ENCODE measurements around the gene SLIT3.

SLIT3 gene

GRCh38 chr5:169182797-169183196, 118.1 kb downstream of the SLIT3 start:
- TF ChIP-seq, protein P1, sequence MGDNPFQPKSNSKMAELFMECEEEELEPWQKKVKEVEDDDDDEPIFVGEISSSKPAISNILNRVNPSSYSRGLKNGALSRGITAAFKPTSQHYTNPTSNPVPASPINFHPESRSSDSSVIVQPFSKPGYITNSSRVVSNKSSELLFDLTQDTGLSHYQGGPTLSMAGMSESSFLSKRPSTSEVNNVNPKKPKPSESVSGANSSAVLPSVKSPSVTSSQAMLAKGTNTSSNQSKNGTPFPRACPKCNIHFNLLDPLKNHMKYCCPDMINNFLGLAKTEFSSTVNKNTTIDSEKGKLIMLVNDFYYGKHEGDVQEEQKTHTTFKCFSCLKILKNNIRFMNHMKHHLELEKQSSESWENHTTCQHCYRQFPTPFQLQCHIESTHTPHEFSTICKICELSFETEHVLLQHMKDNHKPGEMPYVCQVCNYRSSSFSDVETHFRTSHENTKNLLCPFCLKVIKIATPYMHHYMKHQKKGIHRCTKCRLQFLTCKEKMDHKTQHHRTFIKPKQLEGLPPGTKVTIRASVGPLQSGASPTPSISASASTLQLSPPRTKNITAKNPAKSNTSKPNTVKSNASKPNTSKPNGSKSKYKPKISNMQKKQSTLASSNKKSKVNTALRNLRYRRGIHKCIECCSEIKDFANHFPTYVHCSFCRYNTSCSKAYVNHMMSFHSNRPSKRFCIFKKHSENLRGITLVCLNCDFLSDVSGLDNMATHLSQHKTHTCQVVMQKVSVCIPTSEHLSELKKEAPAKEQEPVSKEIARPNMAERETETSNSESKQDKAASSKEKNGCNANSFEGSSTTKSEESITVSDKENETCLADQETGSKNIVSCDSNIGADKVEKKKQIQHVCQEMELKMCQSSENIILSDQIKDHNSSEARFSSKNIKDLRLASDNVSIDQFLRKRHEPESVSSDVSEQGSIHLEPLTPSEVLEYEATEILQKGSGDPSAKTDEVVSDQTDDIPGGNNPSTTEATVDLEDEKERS (tag by site-specific recombination; IDR thresholded peaks at IDR 0.05), result no peak
- TF ChIP-seq, protein P2, sequence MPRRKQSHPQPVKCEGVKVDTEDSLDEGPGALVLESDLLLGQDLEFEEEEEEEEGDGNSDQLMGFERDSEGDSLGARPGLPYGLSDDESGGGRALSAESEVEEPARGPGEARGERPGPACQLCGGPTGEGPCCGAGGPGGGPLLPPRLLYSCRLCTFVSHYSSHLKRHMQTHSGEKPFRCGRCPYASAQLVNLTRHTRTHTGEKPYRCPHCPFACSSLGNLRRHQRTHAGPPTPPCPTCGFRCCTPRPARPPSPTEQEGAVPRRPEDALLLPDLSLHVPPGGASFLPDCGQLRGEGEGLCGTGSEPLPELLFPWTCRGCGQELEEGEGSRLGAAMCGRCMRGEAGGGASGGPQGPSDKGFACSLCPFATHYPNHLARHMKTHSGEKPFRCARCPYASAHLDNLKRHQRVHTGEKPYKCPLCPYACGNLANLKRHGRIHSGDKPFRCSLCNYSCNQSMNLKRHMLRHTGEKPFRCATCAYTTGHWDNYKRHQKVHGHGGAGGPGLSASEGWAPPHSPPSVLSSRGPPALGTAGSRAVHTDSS (tag by site-specific recombination; IDR thresholded peaks at IDR 0.05), result no peak
- TF ChIP-seq SCRT1 (tag by site-specific recombination; IDR thresholded peaks at IDR 0.05; ENCODE audit: borderline replicate concordance), result peak; percentile 45; the same call in 1 of the 2 replicates
- no peak for TF ChIP-seq HIC1 (tag by site-specific recombination; IDR thresholded peaks at IDR 0.05)
- Histone ChIP-seq H3K9me3 (ENCODE audit: control insufficient read depth, insufficient read depth, low read depth, low read length) (no peaks in the 10 kb centered on the region), H3K27ac (ENCODE audit: extremely low read depth, low read depth, low read length) (no peak overlapping the region), H3K4me1 (ENCODE audit: control insufficient read depth, insufficient read depth, low read length) (no peaks in the 10 kb centered on the region), H3K4me3 (ENCODE audit: low read depth, low read length) (no peak overlapping the region), H3K36me3 (ENCODE audit: control insufficient read depth in 2 of 2, insufficient read depth in 1 of 2, low read length in 2 of 2) (no peaks in the 10 kb centered on the region)
- ChIA-PET CTCF (no interaction called here), POLR2A (no interaction called here)

DNA sequence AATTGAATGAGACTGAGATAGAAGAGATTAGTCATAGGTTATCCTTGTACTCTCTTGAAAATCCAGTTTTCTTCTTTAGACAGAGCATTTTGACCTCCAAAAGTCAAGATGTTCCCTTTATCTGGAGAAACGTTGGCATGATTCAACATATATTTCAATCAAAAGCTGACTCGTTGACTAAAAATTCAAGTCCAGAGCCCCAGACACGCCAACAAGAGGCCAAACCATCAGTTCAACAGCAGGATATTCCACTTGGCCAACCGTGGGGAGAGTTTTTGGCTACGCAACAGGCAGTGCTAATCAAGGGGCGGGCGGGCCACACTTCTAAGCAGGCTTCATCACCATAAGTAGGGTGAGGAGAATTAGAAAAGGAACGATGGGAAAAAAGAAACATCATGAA, 119.1 kb downstream of the SLIT3 start:
- ChIA-PET POLR2A (no interaction called here), CTCF (interaction anchor here (0.7 to 1.1 kb wide), 2 partner anchors 121 to 401 kb away, joined by 3 to 5 read pairs; no protein-coding TSS in a partner anchor)
- Histone ChIP-seq H3K4me3 (ENCODE audit: low read depth, low read length) (no peak overlapping the region), H3K9me3 (ENCODE audit: control insufficient read depth, insufficient read depth, low read depth, low read length) (no peaks in the 10 kb centered on the region), H3K36me3 (ENCODE audit: control insufficient read depth in 2 of 2, insufficient read depth in 1 of 2, low read length in 2 of 2) (no peaks in the 10 kb centered on the region), H3K27ac (ENCODE audit: extremely low read depth, low read depth, low read length) (no peak overlapping the region), H3K4me1 (ENCODE audit: control insufficient read depth, insufficient read depth, low read length) (peaks cover 2% of the 10 kb centered on the region; the same call in 1 of the 2 replicates)
- no peak for TF ChIP-seq ZNF626 (tag by site-specific recombination; IDR thresholded peaks at IDR 0.05)

GRCh38 chr5:169178754-169179153, 122.2 kb downstream of the SLIT3 start:
- no peak overlapping the region for H3K4me3 ChIP-seq (ENCODE audit: low read depth, low read length)
- peak; percentile 90 for TF ChIP-seq EGR2 (tag by site-specific recombination; IDR thresholded peaks at IDR 0.05; ENCODE audit: low read depth)
- TF ChIP-seq ZFHX2 (tag by site-specific recombination; conservative IDR thresholded peaks at IDR 0.05), result peak; percentile 67
- no peak for TF ChIP-seq YY2 (tag by site-specific recombination; IDR thresholded peaks at IDR 0.05)
- no peak overlapping the region for H3K27ac ChIP-seq (ENCODE audit: extremely low read depth, low read depth, low read length)
- ChIA-PET CTCF (interaction anchor here (0.7 kb wide), 1 partner anchor 395 kb away, joined by 4 read pairs; no protein-coding TSS in a partner anchor), POLR2A (no interaction called here)
- H3K4me1 ChIP-seq (ENCODE audit: control insufficient read depth, insufficient read depth, low read length), result peaks cover 2% of the 10 kb centered on the region; the same call in 1 of the 2 replicates
- H3K9me3 ChIP-seq (ENCODE audit: control insufficient read depth, insufficient read depth, low read depth, low read length), result no peaks in the 10 kb centered on the region
- H3K36me3 ChIP-seq (ENCODE audit: control insufficient read depth in 2 of 2, insufficient read depth in 1 of 2, low read length in 2 of 2), result no peaks in the 10 kb centered on the region

- H3K4me1 ChIP-seq (ENCODE audit: control insufficient read depth, insufficient read depth, low read length), result peaks cover 2% of the 10 kb centered on the region; the same call in 1 of the 2 replicates
- H3K36me3 ChIP-seq (ENCODE audit: control insufficient read depth in 2 of 2, insufficient read depth in 1 of 2, low read length in 2 of 2), result no peaks in the 10 kb centered on the region
- H3K4me3 ChIP-seq (ENCODE audit: low read depth, low read length), result no peak overlapping the region
- ChIA-PET POLR2A (interaction anchor here (0.8 kb wide), 1 partner anchor 17 kb away, joined by 3 read pairs; no protein-coding TSS in a partner anchor), CTCF (no interaction called here)
- no peak overlapping the region for H3K27ac ChIP-seq (ENCODE audit: extremely low read depth, low read depth, low read length)
- no peaks in the 10 kb centered on the region for H3K9me3 ChIP-seq (ENCODE audit: control insufficient read depth, insufficient read depth, low read depth, low read length)
- TF ChIP-seq ZNF571 (tag by site-specific recombination; IDR thresholded peaks at IDR 0.05), result no peak
- TF ChIP-seq SALL2 (tag by site-specific recombination; IDR thresholded peaks at IDR 0.05; ENCODE audit: borderline replicate concordance), result no peak
- TF ChIP-seq ZNF664 (tag by site-specific recombination; IDR thresholded peaks at IDR 0.05), result no peak
- no peak for TF ChIP-seq SETDB1 (IDR thresholded peaks at IDR 0.05; ENCODE audit: insufficient read length, low read length)
- TF ChIP-seq, protein P3, sequence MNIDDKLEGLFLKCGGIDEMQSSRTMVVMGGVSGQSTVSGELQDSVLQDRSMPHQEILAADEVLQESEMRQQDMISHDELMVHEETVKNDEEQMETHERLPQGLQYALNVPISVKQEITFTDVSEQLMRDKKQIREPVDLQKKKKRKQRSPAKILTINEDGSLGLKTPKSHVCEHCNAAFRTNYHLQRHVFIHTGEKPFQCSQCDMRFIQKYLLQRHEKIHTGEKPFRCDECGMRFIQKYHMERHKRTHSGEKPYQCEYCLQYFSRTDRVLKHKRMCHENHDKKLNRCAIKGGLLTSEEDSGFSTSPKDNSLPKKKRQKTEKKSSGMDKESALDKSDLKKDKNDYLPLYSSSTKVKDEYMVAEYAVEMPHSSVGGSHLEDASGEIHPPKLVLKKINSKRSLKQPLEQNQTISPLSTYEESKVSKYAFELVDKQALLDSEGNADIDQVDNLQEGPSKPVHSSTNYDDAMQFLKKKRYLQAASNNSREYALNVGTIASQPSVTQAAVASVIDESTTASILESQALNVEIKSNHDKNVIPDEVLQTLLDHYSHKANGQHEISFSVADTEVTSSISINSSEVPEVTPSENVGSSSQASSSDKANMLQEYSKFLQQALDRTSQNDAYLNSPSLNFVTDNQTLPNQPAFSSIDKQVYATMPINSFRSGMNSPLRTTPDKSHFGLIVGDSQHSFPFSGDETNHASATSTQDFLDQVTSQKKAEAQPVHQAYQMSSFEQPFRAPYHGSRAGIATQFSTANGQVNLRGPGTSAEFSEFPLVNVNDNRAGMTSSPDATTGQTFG (tag by site-specific recombination; IDR thresholded peaks at IDR 0.05; ENCODE audit: borderline replicate concordance), result no peak
Observed at GRCh38 chr5:169178274-169178673, 122.7 kb downstream of the SLIT3 start.
